Esophagus muscularis mucosa (tissue), 3 donors: ENCODE data around the gene GALR3.

Experiments
- CTCF ChIP-seq, 3 experiments: fragments of 200-600 bp in 2 of 3; fragments of 450-650 bp in 1 of 3; sonication (generic) in 2 of 3; IDR thresholded peaks; one replicate each; pipeline ENCODE4 v1.5.1; 2017 to 2019; ENCODE audit warnings: antibody characterized with exemption in 3 of 3, mild to moderate bottlenecking in 2 of 3, moderate library complexity in 1 of 3
- EP300 ChIP-seq: sonication (generic); formaldehyde crosslinking; IDR thresholded peaks from one replicate; pipeline ENCODE4 v1.6.1; 2017; ENCODE audit warnings: antibody characterized with exemption

DNA sequence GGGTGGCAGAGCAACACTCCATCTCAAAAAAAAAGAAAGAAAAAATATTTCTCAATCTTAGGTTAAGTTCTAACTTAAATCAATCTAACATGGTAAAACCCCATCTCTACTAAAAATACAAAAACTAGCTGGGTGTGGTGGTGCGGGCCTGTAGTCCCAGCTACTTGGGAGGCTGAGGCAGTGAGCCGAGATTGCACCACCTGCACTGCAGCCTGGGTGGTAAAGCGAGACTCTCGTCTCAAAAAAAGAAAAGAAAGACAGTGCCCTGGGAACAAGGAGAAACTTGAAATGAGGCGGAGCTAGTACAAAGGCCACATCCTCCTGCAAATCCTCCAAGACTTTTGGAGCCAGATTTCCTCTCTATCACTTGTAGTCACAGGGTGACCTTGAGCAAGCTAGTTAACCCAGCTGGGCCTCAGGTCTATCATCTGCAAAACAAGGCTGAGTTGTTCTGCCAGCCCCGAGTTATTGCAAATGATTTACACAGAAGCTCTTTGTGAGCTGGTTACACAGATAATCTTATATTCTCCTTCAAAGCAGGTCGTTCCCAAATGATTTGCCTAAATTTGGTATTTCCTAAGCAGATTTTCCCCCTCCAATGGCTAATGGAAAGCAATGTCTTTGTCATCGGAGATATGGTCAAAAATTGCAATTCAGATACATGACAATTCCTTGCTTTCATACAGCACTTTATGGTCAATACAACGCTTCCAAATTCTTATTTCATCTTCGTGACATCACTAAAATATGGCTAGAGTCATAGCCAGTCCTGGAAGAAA lies 19.0 kb downstream of the GALR3 start:
- TF ChIP-seq EP300: no peak
- no peak for TF ChIP-seq CTCF (IDR thresholded peaks at IDR 0.05)
